ENCODE measurements around the gene RUNX2.

RUNX2 gene

GRCh38 chr6:45587229-45588060 is 259.3 kb downstream of the RUNX2 start:
- DNase-seq (ENCODE audit: low spot score), result no peak

- no peak for DNase-seq (ENCODE audit: low spot score)
Observed at GRCh38 chr6:45589367-45589766, 261.2 kb downstream of the RUNX2 start.

GRCh38 chr6:45590226-45590625 is 262.1 kb downstream of the RUNX2 start:
- DNase-seq (ENCODE audit: low spot score), result no peak

- DNase-seq (ENCODE audit: low spot score), result no peak
Observed at GRCh38 chr6:45590696-45591184, 262.6 kb downstream of the RUNX2 start.

- no peak for DNase-seq (ENCODE audit: low spot score)
Observed at GRCh38 chr6:45591306-45591705, 263.2 kb downstream of the RUNX2 start.

- DNase-seq (ENCODE audit: low spot score), result no peak
Observed at GRCh38 chr6:45591890-45592289, 263.8 kb downstream of the RUNX2 start.

- DNase-seq (ENCODE audit: low spot score), result no peak
Observed at GRCh38 chr6:45592991-45593390, 264.9 kb downstream of the RUNX2 start.

- DNase-seq (ENCODE audit: low spot score), result no peak
Observed at GRCh38 chr6:45595010-45595851, 267.1 kb downstream of the RUNX2 start.

- DNase-seq (ENCODE audit: low spot score), result no peak
Observed at GRCh38 chr6:45597424-45597823, 269.3 kb downstream of the RUNX2 start.

- no peak for DNase-seq (ENCODE audit: low spot score)
Observed at GRCh38 chr6:45599053-45599452, 270.9 kb downstream of the RUNX2 start.

- no peak for DNase-seq (ENCODE audit: low spot score)
Observed at GRCh38 chr6:45605971-45606370, 277.8 kb downstream of the RUNX2 start.

GRCh38 chr6:45606831-45607400 is 278.8 kb downstream of the RUNX2 start:
- no peak for DNase-seq (ENCODE audit: low spot score)

GRCh38 chr6:45607798-45608197 is 279.7 kb downstream of the RUNX2 start:
- no peak for DNase-seq (ENCODE audit: low spot score)

GRCh38 chr6:45608252-45608913 is 280.3 kb downstream of the RUNX2 start:
- no peak for DNase-seq (ENCODE audit: low spot score)

GRCh38 chr6:45609141-45609638 is 281.1 kb downstream of the RUNX2 start:
- DNase-seq (ENCODE audit: low spot score), result no peak

- DNase-seq (ENCODE audit: low spot score), result no peak
Observed at GRCh38 chr6:45610374-45610773, 282.2 kb downstream of the RUNX2 start.

- no peak for DNase-seq (ENCODE audit: low spot score)
Observed at GRCh38 chr6:45610832-45611231, 282.7 kb downstream of the RUNX2 start.

- no peak for DNase-seq (ENCODE audit: low spot score)
Observed at GRCh38 chr6:45611491-45611890, 283.4 kb downstream of the RUNX2 start.

- no peak for DNase-seq (ENCODE audit: low spot score)
Observed at GRCh38 chr6:45613656-45614055, 285.5 kb downstream of the RUNX2 start.

- no peak for DNase-seq (ENCODE audit: low spot score)
Observed at GRCh38 chr6:45614488-45615285, 286.6 kb downstream of the RUNX2 start.

- no peak for DNase-seq (ENCODE audit: low spot score)
Observed at GRCh38 chr6:45616209-45616608, 288.1 kb downstream of the RUNX2 start.
